ENCODE results near the gene MFSD2B.
"Not testable (repeated sequence)": the region's sequence is repeated elsewhere in the genome, so short reads cannot be mapped to it uniquely, and the experiment has no call there.

Gene MFSD2B

GRCh38 chr2:24009680-24010476 lies at the start of gene MFSD2B:
TSS of gene MFSD2B (plus strand) at chr2:24010085. CDS start at chr2:24010097, 12 bp downstream.
- no peak for DNase-seq

- DNase-seq: no peak
Observed at GRCh38 chr2:23967846-23968245, 42.0 kb upstream of the MFSD2B start.

- no peak for DNase-seq
Observed at GRCh38 chr2:23976883-23977282, 33.0 kb upstream of the MFSD2B start.

- DNase-seq: no peak
Observed at GRCh38 chr2:23988371-23988770, 21.5 kb upstream of the MFSD2B start.

GRCh38 chr2:23992931-23993330 lies 17.0 kb upstream of the MFSD2B start:
- no peak for DNase-seq

GRCh38 chr2:23993736-23994269 lies 16.1 kb upstream of the MFSD2B start:
- no peak for DNase-seq

- no peak for DNase-seq
Observed at GRCh38 chr2:23994567-23994966, 15.3 kb upstream of the MFSD2B start.

GRCh38 chr2:24007693-24008092 lies 2.2 kb upstream of the MFSD2B start:
- no peak for DNase-seq

GRCh38 chr2:24008672-24009366 lies 1.1 kb upstream of the MFSD2B start:
- DNase-seq: no peak

- DNase-seq: no peak
Observed at GRCh38 chr2:24009367-24009679, 562 bp upstream of the MFSD2B start.

GRCh38 chr2:24010477-24011249 lies 778 bp downstream of the MFSD2B start:
- DNase-seq: no peak

GRCh38 chr2:24011250-24012104 lies 1.6 kb downstream of the MFSD2B start:
- DNase-seq: no peak

- DNase-seq: no peak
Observed at GRCh38 chr2:24012521-24013188, 2.8 kb downstream of the MFSD2B start.

GRCh38 chr2:24014902-24015301 lies 5.0 kb downstream of the MFSD2B start:
- not testable (repeated sequence) for DNase-seq

- DNase-seq: no peak
Observed at GRCh38 chr2:24015562-24016375, 5.9 kb downstream of the MFSD2B start.

- no peak for DNase-seq
Observed at GRCh38 chr2:24016376-24016761, 6.5 kb downstream of the MFSD2B start.

GRCh38 chr2:24016853-24017703 lies 7.2 kb downstream of the MFSD2B start:
- DNase-seq: no peak

GRCh38 chr2:24017711-24018110 lies 7.8 kb downstream of the MFSD2B start:
- DNase-seq: no peak

- no peak for DNase-seq
Observed at GRCh38 chr2:24018241-24018640, 8.4 kb downstream of the MFSD2B start.

GRCh38 chr2:24019729-24020128 lies 9.8 kb downstream of the MFSD2B start:
- DNase-seq: no peak
